ENCODE results near the gene FLNC.

DNA sequence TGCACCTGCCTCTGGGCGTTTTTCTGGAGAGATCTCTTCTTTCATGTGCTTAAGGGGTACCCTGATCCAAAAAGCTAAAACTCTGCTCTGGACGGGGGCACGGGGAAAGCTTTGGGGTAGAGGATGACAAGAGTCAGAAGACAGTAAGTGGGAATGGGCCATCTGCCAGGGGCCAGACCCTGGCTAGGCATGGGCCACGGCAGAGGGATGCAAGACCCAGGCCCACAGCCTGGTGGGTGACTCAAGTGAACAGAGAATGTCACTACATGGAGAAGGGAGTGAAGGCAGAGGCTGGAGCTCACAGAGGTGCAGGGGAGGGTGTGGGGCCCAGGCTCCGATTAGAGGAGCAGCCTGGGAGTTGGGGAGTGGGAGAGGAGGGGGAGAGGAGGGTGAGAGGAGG lies 15.3 kb downstream of the FLNC start:
- TF ChIP-seq CTCF (IDR thresholded peaks at IDR 0.05) (no peak), POLR2A (IDR thresholded peaks at IDR 0.05) (no peak)
